ENCODE measurements around the gene SELP.
"Not testable (repeated sequence)": the region's sequence is repeated elsewhere in the genome, so short reads cannot be mapped to it uniquely, and the experiment has no call there.

SELP gene

DNA sequence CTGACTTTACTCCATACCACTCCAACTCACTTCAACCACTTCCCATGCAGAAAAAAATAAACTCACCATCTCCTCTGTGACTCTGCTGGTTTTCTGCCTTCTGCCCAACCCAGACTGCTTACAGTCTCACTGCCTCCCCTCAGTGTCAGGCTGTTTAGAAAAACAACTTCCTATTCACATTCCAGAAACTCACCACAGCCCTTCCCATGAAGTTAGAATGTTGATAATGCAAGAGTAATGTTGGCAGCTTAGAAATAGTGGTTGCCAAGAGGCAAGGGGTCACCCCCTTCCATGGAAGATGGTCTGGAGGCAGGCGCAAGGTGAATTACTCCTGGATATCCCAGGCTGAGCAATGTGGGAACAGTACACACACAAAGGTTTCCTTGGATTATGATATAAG lies at the start of gene SELP:
TSS of gene SELP (minus strand) at position 119 of the 400 bp plus-strand sequence. CDS start at position 69, 50 bp downstream.
- CTCF ChIA-PET: no interaction called here
- no peak within 1 kb of the TSS for H3K27ac ChIP-seq
- POLR2A ChIA-PET (ENCODE audit: low non-redundant PET): no interaction called here
- DNase-seq (ENCODE audit: low spot score): no peak
- no peak for TF ChIP-seq CTCF (conservative IDR thresholded peaks at IDR 0.05; ENCODE audit: low read depth)

- CTCF ChIA-PET: no interaction called here
- POLR2A ChIA-PET (ENCODE audit: low non-redundant PET): no interaction called here
- DNase-seq (ENCODE audit: low spot score): no peak
- TF ChIP-seq CTCF (conservative IDR thresholded peaks at IDR 0.05; ENCODE audit: low read depth): no peak
- no peak overlapping the region for H3K27ac ChIP-seq
Observed at GRCh38 chr1:169679692-169680091, 49.8 kb upstream of the SELP start.

DNA sequence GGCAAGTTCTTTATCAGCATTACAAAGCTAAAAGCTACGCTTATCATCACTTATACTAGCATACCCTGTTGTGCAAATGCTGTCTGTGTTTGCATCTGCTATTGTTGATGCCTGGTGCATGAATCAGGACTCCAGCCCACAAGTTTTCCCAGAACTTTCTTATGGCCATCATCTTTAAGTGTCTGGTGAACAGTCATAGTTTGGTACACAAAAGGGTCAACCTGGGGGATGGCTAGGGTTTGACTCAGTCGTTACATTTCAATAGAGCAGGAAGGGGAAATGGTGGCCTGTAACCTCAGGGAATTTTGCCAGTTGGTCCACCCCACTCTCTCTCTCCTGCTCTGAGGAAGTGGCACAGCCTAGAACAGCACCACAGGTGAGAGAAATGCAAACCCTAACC lies 46.1 kb upstream of the SELP start:
- H3K27ac ChIP-seq: no peak overlapping the region
- CTCF ChIA-PET: no interaction called here
- POLR2A ChIA-PET (ENCODE audit: low non-redundant PET): no interaction called here
- TF ChIP-seq CTCF (conservative IDR thresholded peaks at IDR 0.05; ENCODE audit: low read depth): no peak
- DNase-seq (ENCODE audit: low spot score): peak; percentile 18

DNA sequence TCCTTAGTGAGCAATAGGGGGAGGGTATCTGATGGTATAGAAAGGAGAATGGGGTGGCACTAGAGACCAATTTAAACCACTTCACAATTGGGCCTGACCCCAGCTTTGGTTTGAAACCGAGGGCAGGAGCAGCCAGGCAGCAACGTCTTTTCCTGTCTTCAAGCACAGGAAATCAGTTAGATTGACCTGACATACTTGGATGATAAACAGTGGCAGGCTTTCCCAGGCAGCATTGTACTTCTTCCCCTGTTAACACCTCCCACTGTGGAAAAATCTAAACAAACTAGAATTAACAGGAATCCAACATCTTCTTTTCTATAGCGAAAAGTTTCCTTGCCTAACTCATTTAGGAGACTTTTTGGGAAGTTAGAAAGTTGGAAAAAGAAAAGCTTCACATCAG lies 40.9 kb upstream of the SELP start:
- ChIA-PET CTCF (no interaction called here), POLR2A (ENCODE audit: low non-redundant PET) (no interaction called here)
- H3K27ac ChIP-seq: no peak overlapping the region
- no peak for TF ChIP-seq CTCF (conservative IDR thresholded peaks at IDR 0.05; ENCODE audit: low read depth)
- DNase-seq (ENCODE audit: low spot score): no peak

GRCh38 chr1:169670244-169670643 lies 40.3 kb upstream of the SELP start:
- CTCF ChIA-PET: interaction anchor here (0.6 kb wide), 1 partner anchor 128 kb away, joined by 3 read pairs; no protein-coding TSS in a partner anchor
- DNase-seq (ENCODE audit: low spot score); H3K27ac ChIP-seq; POLR2A ChIA-PET (ENCODE audit: low non-redundant PET): not testable (repeated sequence)

DNA sequence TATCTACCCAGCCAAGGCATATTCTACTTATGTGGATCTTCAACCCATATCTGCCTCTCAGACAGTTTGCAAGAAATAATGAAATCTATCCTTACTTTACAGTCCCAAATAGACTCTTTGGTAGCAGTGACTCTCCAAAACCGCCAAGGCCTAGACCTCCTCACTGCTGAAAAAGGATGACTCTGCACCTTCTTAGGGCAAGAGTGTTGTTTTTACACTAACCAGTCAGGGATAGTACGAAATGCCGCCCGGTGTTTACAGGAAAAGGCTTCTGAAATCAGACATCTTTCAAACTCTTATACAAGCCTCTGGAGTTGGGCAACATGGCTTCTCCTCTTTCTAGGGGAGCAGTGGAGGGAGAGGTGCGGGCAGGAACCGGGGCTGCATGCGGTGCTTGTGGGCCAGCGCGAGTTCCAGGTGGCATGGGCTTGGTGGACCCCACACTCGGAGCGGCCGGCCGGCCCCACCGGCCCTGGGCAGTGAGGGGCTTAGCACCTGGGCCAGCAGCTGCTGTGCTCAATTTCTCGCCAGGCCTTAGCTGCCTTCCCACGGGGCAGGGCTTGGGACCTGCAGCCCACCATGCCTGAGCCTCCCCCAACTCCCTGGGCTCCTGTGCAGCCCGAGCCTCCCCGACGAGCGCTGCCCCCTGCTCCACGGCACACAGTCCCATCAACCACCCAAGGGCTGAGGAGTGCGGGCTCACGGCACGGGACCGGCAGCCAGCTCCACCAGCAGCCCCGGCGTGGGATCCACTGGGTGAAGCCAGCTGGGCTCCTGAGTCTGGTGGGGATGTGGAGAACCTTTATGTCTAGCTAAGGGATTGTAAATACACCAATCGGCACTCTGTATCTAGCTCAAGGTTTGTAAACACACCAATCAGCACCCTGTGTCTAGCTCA lies 38.0 kb upstream of the SELP start:
- CTCF ChIA-PET; DNase-seq (ENCODE audit: low spot score); H3K27ac ChIP-seq; POLR2A ChIA-PET (ENCODE audit: low non-redundant PET): not testable (repeated sequence)

DNA sequence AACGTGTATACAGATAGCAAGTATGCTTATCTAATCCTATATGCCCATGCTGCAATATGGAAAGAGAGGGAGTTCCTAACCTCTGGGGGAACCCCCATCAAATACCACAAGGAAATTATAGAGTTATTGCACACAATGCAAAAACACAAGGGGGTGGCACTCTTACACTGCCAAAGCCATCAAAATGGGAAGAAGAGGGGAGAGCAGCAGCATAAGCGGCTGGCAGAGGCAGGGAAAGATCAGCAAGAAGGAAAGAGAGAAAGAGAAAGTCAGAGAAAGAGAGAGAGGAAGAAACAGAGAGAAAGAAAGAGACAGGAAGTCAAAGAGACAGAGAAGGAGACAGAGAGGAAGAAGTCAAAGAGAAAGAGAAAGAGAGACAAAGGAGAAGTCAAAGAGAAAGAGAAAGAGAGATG lies 37.3 kb upstream of the SELP start:
- POLR2A ChIA-PET (ENCODE audit: low non-redundant PET); DNase-seq (ENCODE audit: low spot score); H3K27ac ChIP-seq; CTCF ChIA-PET: not testable (repeated sequence)

- CTCF ChIA-PET; DNase-seq (ENCODE audit: low spot score); POLR2A ChIA-PET (ENCODE audit: low non-redundant PET); H3K27ac ChIP-seq: not testable (repeated sequence)
Observed at GRCh38 chr1:169662680-169663079, 32.8 kb upstream of the SELP start.

DNA sequence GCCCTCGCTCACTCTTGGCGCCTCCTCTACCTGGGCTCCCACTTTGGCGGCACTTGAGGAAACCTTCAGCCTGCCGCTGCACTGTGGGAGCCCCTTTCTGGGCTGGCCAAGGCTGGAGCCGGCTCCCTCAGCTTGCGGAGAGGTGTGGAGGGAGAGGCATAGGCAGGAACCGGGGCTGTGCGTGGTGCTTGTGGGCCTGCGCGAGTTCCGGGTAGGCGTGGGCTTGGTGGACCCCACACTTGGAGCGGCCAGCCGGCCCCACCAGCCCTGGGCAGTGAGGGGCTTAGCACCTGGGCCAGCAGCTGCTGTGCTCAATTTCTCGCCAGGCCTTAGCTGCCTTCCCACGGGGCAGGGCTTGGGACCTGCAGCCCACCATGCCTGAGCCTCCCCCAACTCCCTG lies 31.1 kb upstream of the SELP start:
- DNase-seq (ENCODE audit: low spot score); CTCF ChIA-PET; H3K27ac ChIP-seq; POLR2A ChIA-PET (ENCODE audit: low non-redundant PET): not testable (repeated sequence)

- POLR2A ChIA-PET (ENCODE audit: low non-redundant PET); CTCF ChIA-PET; DNase-seq (ENCODE audit: low spot score); H3K27ac ChIP-seq: not testable (repeated sequence)
Observed at GRCh38 chr1:169658777-169659176, 28.9 kb upstream of the SELP start.
